Nephron (organoid): ENCODE measurements around the gene VILL.

Source experiments
- H3K27ac Mint-ChIP-seq, 3 experiments: 2 replicates each; pipeline ENCODE4 v1.8.0; 2020; ENCODE audit warnings: mixed read lengths in 3 of 3, mild to moderate bottlenecking in 2 of 3, moderate library complexity in 1 of 3
- H3K27me3 Mint-ChIP-seq: 2 replicates; pipeline ENCODE4 v1.8.0; 2021; ENCODE audit warnings: low read depth, mild to moderate bottlenecking, moderate library complexity, mixed read lengths
- H3K36me3 Mint-ChIP-seq: 2 replicates; pipeline ENCODE4 v1.8.0; 2020; ENCODE audit warnings: low read depth, mixed read lengths
- H3K4me1 Mint-ChIP-seq: 2 replicates; pipeline ENCODE4 v1.8.0; 2020; ENCODE audit warnings: mixed read lengths
- H3K4me3 Mint-ChIP-seq, 3 experiments: 2 replicates each; pipeline ENCODE4 v1.8.0; 2020; ENCODE audit warnings: mild to moderate bottlenecking in 3 of 3, mixed read lengths in 3 of 3, moderate library complexity in 2 of 3
- H3K9me3 Mint-ChIP-seq: 2 replicates; pipeline ENCODE4 v1.8.0; 2020; ENCODE audit warnings: mixed read lengths
- TF ChIP-seq, protein P1 (sequence below), 3 experiments: fragments of 200-600 bp; sonication (generic); IDR thresholded peaks; one replicate each; pipeline ENCODE4 v1.5.0; 2021; ENCODE audit warnings: antibody characterized with exemption in 3 of 3; ENCODE audit not compliant: unreplicated experiment in 3 of 3

The VILL gene

DNA sequence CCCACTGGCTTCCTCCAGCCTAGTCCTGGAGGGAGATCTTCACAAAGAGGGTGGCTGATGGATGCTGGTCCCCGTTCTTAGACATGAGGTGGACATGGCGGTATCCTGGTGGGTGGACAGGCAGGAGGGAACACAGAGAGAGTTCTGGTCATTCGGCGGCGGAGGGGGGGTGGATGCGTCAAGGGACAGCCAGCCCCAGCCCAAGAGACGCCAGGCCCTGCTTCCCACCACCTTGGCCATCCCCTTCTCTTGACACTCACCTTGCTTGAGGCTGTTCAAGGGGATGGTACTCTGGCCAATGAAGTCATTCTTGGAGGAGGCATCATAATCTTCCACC is 17.1 kb downstream of the VILL start:
- TF ChIP-seq, protein P1, sequence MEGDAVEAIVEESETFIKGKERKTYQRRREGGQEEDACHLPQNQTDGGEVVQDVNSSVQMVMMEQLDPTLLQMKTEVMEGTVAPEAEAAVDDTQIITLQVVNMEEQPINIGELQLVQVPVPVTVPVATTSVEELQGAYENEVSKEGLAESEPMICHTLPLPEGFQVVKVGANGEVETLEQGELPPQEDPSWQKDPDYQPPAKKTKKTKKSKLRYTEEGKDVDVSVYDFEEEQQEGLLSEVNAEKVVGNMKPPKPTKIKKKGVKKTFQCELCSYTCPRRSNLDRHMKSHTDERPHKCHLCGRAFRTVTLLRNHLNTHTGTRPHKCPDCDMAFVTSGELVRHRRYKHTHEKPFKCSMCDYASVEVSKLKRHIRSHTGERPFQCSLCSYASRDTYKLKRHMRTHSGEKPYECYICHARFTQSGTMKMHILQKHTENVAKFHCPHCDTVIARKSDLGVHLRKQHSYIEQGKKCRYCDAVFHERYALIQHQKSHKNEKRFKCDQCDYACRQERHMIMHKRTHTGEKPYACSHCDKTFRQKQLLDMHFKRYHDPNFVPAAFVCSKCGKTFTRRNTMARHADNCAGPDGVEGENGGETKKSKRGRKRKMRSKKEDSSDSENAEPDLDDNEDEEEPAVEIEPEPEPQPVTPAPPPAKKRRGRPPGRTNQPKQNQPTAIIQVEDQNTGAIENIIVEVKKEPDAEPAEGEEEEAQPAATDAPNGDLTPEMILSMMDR (IDR thresholded peaks at IDR 0.05; ENCODE audit: unreplicated experiment in 3 of 3) = no peak
- Mint-ChIP-seq H3K27me3 (no peaks in the 10 kb centered on the region), H3K4me3 (no peak overlapping the region), H3K9me3 (no peaks in the 10 kb centered on the region), H3K27ac (no peak overlapping the region), H3K36me3 (peaks cover 25% of the 10 kb centered on the region), H3K4me1 (peaks cover 12% of the 10 kb centered on the region)

GRCh38 chr3:38008191-38008701 is 17.7 kb downstream of the VILL start:
- Mint-ChIP-seq H3K27me3 (no peaks in the 10 kb centered on the region), H3K9me3 (no peaks in the 10 kb centered on the region), H3K27ac (no peak overlapping the region), H3K4me3 (no peak overlapping the region), H3K4me1 (peaks cover 12% of the 10 kb centered on the region), H3K36me3 (peaks cover 25% of the 10 kb centered on the region)
- TF ChIP-seq, protein P1 (IDR thresholded peaks at IDR 0.05; ENCODE audit: unreplicated experiment in 3 of 3) = no peak

- TF ChIP-seq, protein P1 (IDR thresholded peaks at IDR 0.05; ENCODE audit: unreplicated experiment in 3 of 3) = no peak
- no peaks in the 10 kb centered on the region for H3K27me3 Mint-ChIP-seq
- no peak overlapping the region for H3K27ac Mint-ChIP-seq
- H3K9me3 Mint-ChIP-seq = no peaks in the 10 kb centered on the region
- no peak overlapping the region for H3K4me3 Mint-ChIP-seq
- H3K4me1 Mint-ChIP-seq = peaks cover 12% of the 10 kb centered on the region
- peaks cover 27% of the 10 kb centered on the region for H3K36me3 Mint-ChIP-seq
Observed at GRCh38 chr3:38008971-38009580, 18.5 kb downstream of the VILL start.

DNA sequence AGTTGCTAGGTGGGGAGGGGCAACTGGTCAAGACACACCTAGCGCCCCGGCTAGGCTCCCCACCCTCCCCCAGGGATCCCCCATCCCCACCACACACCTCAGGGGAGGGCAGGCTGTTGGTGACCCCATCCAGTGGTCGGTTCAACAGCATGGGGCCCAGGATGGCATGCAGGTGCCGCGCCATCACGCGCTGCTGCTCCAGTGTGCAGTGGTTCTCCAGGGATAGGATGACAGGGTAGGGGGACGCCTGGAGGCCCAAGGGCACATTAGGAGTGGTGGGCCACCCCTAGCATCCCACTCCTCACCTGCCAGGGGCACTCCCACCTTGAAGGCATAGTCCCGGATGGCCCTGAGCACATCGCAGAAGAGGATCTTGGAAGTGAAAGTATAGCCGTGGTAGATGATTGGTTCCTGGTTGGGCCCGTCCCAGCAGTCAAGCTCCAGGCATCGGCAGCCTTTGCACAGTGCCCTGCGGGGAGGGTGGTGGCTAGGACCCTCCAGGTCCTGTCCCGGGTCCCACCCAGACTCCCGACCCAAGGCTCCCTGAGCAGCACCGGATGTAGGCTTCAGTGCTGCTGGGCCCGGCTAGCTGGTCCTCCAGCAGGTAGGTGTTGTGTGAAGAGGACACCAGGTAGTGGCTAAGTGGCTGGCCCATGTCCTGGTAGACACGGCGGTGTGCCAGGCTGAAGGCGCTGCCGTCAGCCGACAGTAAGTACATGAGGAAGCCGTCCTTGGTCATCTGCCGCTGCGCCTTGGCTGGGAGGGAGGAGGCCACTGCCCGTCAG is 19.4 kb downstream of the VILL start:
- H3K27ac Mint-ChIP-seq = no peak overlapping the region
- peaks cover 32% of the 10 kb centered on the region for H3K36me3 Mint-ChIP-seq
- no peaks in the 10 kb centered on the region for H3K27me3 Mint-ChIP-seq
- H3K4me3 Mint-ChIP-seq = no peak overlapping the region
- TF ChIP-seq, protein P1 (IDR thresholded peaks at IDR 0.05; ENCODE audit: unreplicated experiment in 3 of 3) = no peak
- peaks cover 4% of the 10 kb centered on the region for H3K4me1 Mint-ChIP-seq
- H3K9me3 Mint-ChIP-seq = no peaks in the 10 kb centered on the region

- Mint-ChIP-seq H3K4me3 (no peak overlapping the region), H3K9me3 (no peaks in the 10 kb centered on the region), H3K27ac (no peak overlapping the region), H3K4me1 (no peaks in the 10 kb centered on the region), H3K36me3 (peaks cover 39% of the 10 kb centered on the region), H3K27me3 (no peaks in the 10 kb centered on the region)
- TF ChIP-seq, protein P1 (IDR thresholded peaks at IDR 0.05; ENCODE audit: unreplicated experiment in 3 of 3) = no peak
Observed at GRCh38 chr3:38011111-38011510, 20.5 kb downstream of the VILL start.
